ENCODE data around the gene FAU.

FAU gene

DNA sequence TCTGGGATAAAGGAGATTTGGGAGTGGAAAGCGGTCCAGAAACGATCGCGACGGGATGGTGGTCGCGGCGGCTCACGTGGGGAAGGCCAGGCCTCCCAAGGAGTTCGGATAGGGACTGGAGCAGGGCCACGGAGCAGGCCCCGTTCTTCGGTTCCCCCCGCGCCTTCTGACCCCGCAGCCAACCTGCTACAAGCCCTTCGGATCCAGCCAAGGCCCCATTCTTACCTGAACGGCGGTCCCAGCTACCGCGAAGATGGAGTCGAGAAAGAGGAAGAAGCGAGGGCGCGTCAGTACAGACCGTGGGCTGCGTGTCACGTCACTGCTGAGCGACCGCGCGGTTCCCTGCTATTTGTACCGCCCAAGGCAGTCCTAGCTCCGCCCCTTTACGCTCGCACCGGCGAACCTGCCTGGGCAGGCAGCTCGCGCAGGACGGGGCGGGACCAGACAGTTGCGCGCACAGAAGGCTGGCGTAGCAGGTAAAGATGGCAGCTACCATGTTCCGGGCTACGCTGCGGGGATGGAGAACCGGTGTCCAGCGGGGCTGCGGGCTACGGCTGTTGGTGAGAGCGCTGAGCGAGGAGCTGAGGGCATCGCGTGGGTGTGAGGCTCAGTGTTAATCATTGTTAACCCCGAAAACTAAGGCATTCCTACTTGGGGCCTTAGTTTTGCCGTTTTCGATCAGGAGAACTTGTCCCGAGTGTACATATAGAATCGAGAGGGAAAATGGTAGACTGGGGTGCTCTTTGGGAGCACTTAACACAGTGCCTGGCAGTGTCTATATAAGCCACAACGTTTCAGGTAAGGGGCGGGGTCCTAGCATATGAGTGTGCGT, at the start of gene FAU, which contains the start of gene MRPL49:
Gene FAU, minus strand, starts transcription at position 270 of the 832 bp plus-strand sequence. CDS start 321 bp downstream, outside the sequence.
Gene MRPL49, plus strand, starts transcription at position 457 of the 832 bp plus-strand sequence. Its CDS starts 26 bp downstream, at position 483.
- no peak for TF ChIP-seq JUND (IDR thresholded peaks at IDR 0.05; ENCODE audit: low read depth)
- peak; percentile 89 to 99 for DNase-seq (ENCODE audit: low read depth in 1 of 2, low spot score in 1 of 2)
- in situ Hi-C loops (cut with HindIII; ENCODE audit: low pct_unique_long_range_greater_than_20kb, low sequenced_read_pairs) = no loop called here

DNA sequence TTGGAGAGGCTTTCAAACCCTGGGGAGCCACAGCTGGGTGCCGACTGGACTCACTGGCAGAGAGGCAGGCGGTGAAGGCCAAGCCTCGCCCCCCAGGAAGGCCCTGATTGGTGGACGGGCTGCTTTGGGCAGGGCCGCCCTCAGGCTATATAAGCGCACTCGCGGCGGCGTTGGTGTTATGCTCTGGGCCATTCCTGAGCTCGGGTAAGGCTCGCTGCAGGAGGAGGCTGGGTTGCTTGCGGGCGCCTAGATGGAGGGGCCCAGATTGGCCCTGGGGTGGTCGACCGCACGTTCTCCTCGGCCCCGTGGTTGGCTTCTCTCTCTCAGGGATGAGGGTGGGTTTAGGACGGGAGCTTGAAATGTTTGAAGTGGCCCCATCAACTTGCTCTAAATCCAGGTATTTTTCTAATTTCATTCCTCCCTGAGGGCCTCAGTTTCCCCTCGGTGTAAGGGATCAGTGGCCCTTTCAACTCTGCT, 48.2 kb upstream of the FAU start, which contains the start of gene SPDYC:
Gene SPDYC, plus strand, starts transcription at position 176 of the 477 bp plus-strand sequence. CDS start 1,125 bp downstream, outside the sequence.
- no peak for TF ChIP-seq JUND (IDR thresholded peaks at IDR 0.05; ENCODE audit: low read depth)
- peak in 1 of 2 experiments; percentile 72 for DNase-seq (ENCODE audit: low read depth in 1 of 2, low spot score in 1 of 2)
- in situ Hi-C loops (cut with HindIII; ENCODE audit: low pct_unique_long_range_greater_than_20kb, low sequenced_read_pairs) = no loop called here

DNA sequence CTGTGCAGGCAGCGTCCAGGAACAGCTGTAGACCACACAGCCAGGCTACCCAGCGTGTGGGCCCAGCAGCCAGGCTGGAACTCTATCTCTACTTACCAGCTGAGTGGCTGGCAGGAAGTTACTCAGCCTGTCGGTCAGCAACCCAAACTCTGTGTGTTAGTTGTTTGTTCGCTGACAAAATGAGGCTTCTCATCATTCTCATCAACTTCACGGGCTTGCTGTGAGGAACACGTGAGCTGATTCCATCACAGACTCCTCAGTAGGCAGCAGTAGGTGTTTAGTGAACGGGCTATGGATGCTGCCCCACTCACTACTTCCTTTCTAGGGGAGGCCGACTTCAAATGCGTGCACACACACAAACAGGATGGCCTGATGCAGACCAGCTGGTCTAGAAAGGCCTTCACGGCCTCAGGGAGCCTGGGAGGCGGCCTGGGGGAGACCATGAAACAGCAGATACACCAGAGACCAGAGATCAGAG, 47.3 kb upstream of the FAU start:
- in situ Hi-C loops (cut with HindIII; ENCODE audit: low pct_unique_long_range_greater_than_20kb, low sequenced_read_pairs) = no loop called here
- no peak for TF ChIP-seq JUND (IDR thresholded peaks at IDR 0.05; ENCODE audit: low read depth)
- DNase-seq (ENCODE audit: low read depth in 1 of 2, low spot score in 1 of 2) = no peak

DNA sequence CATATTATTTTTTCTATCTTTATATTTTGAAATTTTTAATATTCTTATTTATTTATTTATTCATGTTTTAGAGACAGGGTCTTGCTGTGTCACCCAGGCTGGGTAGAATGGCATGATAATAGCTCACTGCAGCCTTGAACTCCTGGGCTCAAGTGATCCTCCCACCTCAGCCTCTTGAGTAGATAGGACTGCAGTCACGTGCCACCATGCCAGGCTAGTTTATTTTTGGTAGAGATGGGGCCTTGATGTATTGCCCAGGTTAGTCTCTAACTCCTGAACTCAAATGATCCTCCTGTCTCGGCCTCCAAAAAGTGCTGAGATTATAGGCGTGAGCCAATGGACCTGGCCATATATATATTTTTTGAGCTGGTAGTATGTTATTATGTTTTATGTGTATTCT, 45.7 kb upstream of the FAU start:
- no peak for DNase-seq (ENCODE audit: low read depth in 1 of 2, low spot score in 1 of 2)
- in situ Hi-C loops (cut with HindIII; ENCODE audit: low pct_unique_long_range_greater_than_20kb, low sequenced_read_pairs) = no loop called here
- TF ChIP-seq JUND (IDR thresholded peaks at IDR 0.05; ENCODE audit: low read depth) = no peak

DNA sequence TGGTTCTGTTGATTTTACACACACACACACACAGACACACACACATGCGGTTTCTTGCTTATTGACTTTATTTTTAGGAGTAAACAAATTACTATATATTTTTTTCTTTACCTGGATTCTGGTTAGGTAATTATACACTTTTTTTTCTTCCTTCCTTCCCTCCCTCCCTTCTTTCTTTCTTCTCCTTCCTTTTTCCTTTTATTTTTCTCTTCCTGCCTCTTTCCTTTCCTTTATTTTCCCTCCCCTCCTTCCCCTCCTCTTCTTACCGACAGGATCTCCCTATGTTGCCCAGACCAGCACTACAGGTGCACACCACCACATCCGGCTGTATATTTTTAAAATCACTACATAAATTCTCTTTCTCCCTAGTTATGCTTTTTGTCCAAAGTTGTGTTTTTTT, 45.0 kb upstream of the FAU start:
- DNase-seq (ENCODE audit: low read depth in 1 of 2, low spot score in 1 of 2) = no peak
- TF ChIP-seq JUND (IDR thresholded peaks at IDR 0.05; ENCODE audit: low read depth) = no peak
- in situ Hi-C loops (cut with HindIII; ENCODE audit: low pct_unique_long_range_greater_than_20kb, low sequenced_read_pairs) = no loop called here

DNA sequence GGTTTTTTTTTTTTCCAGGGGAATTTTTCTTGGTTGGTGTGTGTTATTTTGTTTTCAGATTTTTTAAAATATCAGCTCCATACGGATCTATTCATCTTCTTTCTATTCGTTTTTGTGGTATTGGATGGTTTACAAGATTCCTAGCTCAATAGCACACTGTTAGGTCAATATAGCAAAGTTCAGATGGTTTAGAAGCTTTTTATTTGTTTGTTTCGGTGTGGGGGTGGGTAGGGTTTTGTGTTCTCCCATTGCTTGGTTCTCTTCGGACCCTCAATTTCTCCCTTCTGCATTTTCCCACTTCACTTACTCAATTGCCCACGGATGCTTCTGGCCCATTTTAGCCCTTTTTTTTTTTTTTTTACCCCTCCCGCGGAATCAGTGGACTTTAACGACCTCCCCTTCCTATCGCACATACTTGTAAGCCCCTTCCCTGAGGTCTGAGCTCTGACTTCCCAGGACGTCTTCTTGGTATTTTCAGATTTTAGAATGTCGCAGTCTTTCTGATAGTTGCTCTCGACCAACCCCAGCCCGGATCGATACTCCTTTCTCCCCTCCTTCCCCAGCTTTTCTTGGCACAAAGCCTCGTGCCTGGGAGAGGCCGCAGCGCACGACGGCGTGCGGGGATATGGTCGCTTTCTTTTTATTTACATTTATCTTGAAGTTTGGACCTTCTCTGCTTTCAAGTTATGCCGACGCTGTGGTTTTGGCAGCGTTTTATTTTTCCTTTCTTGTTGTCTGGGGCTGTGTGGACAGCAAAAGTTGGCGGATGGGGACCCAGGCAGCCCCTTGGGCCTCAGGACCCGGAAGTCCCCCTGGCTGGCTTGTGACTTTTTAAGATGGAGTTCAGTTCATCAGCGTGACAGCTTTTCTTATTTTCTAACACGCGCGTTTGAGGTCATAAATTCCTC, 43.7 kb upstream of the FAU start:
- TF ChIP-seq JUND (IDR thresholded peaks at IDR 0.05; ENCODE audit: low read depth) = no peak
- in situ Hi-C loops (cut with HindIII; ENCODE audit: low pct_unique_long_range_greater_than_20kb, low sequenced_read_pairs) = no loop called here
- DNase-seq (ENCODE audit: low read depth in 1 of 2, low spot score in 1 of 2) = no peak

DNA sequence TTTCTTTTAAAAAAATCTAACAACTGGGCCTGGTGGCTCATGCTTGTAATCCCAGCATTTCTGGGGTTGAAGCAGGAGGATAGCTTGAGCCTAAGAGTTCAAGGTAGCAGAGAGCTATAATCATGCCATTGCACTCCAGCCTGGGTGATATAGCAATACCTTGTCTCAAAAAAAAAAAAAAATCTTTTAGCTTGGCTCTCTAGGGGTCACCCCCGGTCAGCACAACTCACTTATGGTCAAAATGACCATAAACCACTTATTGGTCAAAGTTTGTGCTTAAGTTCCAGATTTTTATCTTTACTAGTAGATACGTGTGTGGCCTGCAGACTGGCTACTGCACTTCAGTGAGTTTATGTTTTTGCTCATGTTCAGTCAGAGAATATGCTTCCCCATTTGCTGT, 41.8 kb upstream of the FAU start:
- TF ChIP-seq JUND (IDR thresholded peaks at IDR 0.05; ENCODE audit: low read depth) = no peak
- no peak for DNase-seq (ENCODE audit: low read depth in 1 of 2, low spot score in 1 of 2)
- in situ Hi-C loops (cut with HindIII; ENCODE audit: low pct_unique_long_range_greater_than_20kb, low sequenced_read_pairs) = no loop called here

DNA sequence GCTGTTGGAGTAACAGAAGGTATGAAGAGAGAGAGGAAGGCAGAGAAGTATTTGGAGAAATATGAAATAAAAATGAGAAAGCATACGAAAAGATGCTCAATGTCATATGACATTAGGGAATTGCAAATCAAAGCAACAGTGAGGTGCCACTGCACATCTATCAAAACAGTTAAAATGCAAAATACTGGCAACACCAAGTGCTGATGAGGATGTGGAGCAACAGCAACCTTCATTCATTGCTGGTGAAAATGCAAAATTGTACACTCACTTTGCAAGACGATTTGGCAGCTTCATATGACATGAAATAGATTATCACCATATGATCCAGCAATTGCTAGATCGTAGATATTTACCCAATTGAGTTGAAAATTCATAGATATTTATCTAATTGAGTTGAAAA, 38.7 kb upstream of the FAU start:
- in situ Hi-C loops (cut with HindIII; ENCODE audit: low pct_unique_long_range_greater_than_20kb, low sequenced_read_pairs) = no loop called here
- TF ChIP-seq JUND (IDR thresholded peaks at IDR 0.05; ENCODE audit: low read depth) = no peak
- no peak for DNase-seq (ENCODE audit: low read depth in 1 of 2, low spot score in 1 of 2)

DNA sequence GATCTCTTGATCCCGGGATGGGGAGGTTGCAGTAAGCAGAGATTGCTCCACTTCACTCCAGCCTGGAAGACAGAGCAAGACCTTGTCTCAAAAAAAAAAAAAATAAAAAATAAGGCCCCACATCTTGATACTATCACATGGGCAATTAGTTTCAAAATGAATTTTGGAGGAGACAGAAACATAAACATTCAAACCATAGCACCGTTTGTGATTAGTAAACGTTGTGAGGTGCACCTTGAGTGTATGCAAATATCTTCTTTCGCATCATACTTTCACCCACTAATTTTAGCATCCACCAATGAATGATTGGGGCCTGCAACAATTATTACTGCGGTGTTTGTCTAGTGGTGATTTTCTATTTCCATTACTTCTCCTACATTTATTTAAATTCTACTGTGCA, 37.1 kb upstream of the FAU start:
- DNase-seq (ENCODE audit: low read depth in 1 of 2, low spot score in 1 of 2) = no peak
- no peak for TF ChIP-seq JUND (IDR thresholded peaks at IDR 0.05; ENCODE audit: low read depth)
- in situ Hi-C loops (cut with HindIII; ENCODE audit: low pct_unique_long_range_greater_than_20kb, low sequenced_read_pairs) = no loop called here

DNA sequence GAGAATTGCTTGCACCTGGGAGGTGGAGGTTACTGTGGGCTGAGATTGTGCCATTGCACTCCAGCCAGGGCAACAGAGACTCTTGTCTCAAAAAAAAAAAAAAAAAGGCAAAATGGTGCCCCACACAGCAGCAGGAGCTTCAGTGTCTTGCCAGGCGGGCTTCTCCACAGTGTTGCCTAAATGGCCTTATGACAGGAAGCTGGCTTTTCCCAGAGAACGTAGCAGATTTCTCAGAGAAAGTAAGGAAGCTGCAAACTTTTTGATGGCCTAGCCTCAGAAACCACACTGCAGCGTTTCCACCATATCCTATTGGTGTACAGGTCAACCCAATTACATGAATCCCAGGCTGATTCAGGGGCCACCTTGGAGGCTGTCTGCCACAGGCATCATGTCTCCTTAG, 35.4 kb upstream of the FAU start:
- TF ChIP-seq JUND (IDR thresholded peaks at IDR 0.05; ENCODE audit: low read depth) = no peak
- in situ Hi-C loops (cut with HindIII; ENCODE audit: low pct_unique_long_range_greater_than_20kb, low sequenced_read_pairs) = no loop called here
- DNase-seq (ENCODE audit: low read depth in 1 of 2, low spot score in 1 of 2) = no peak

DNA sequence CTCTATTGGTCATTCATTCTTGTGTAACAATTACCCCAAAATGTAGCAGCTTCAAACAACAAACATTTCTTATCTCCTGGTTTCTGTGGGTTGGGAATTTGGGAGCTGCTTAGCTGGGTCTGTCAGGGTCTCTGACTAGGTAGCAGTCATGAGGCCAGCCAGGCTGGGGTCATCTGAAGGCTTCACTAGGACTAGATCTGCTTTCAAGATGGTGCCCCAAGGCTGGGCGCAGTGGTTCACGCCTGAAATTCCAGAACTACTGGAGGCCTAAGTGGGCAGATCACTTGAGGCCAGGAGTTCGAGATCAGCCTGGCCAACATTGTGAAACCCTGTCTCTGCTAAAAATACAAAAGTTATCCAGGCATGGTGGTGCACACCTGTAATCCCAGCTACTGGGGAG, 35.0 kb upstream of the FAU start:
- in situ Hi-C loops (cut with HindIII; ENCODE audit: low pct_unique_long_range_greater_than_20kb, low sequenced_read_pairs) = no loop called here
- no peak for DNase-seq (ENCODE audit: low read depth in 1 of 2, low spot score in 1 of 2)
- no peak for TF ChIP-seq JUND (IDR thresholded peaks at IDR 0.05; ENCODE audit: low read depth)

DNA sequence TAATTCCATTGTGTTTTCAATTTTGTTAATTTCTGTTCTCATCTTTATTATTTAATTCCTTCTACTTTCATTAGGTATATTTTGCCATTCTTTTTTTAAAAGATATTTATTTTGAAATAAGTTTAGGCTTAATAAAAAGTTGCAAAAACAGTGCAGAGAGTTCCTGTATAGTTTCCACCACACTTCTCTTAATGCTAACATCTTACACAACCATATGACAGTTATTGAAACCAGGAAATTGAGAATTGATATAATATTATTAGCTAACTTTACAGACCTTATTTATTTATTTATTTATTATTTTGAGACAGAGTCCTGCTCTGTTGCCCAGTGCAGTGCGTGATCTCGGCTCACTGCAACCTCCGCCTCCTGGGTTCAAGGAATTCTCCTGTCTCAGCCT, 34.3 kb upstream of the FAU start:
- DNase-seq (ENCODE audit: low read depth in 1 of 2, low spot score in 1 of 2) = no peak
- in situ Hi-C loops (cut with HindIII; ENCODE audit: low pct_unique_long_range_greater_than_20kb, low sequenced_read_pairs) = no loop called here
- no peak for TF ChIP-seq JUND (IDR thresholded peaks at IDR 0.05; ENCODE audit: low read depth)
